Ishikawa (cell line): Measurements from ENCODE around the gene KCNIP4.

Source experiments
- CEBPB ChIP-seq: IDR thresholded peaks from 2 replicates; pipeline ENCODE4 v1.6.1; 2012
- CREB1 ChIP-seq: IDR thresholded peaks from 2 replicates; pipeline ENCODE4 v1.6.1; 2012; ENCODE audit warnings: low read depth
- EGR1 ChIP-seq: IDR thresholded peaks from 2 replicates; pipeline ENCODE4 v1.6.1; 2012
- EP300 ChIP-seq: IDR thresholded peaks from 2 replicates; pipeline ENCODE4 v1.6.1; 2012; ENCODE audit warnings: borderline replicate concordance
- FOXM1 ChIP-seq: IDR thresholded peaks from 2 replicates; pipeline ENCODE4 v1.6.1; 2012; ENCODE audit warnings: low read depth, borderline replicate concordance
- MAX ChIP-seq: IDR thresholded peaks from 2 replicates; pipeline ENCODE4 v1.6.1; 2012
- NFIC ChIP-seq: IDR thresholded peaks from 2 replicates; pipeline ENCODE4 v1.6.1; 2012
- RAD21 ChIP-seq: IDR thresholded peaks from 2 replicates; pipeline ENCODE4 v1.6.1; 2012; ENCODE audit warnings: low read depth
- TAF1 ChIP-seq: IDR thresholded peaks from 2 replicates; pipeline ENCODE4 v1.6.1; 2012; ENCODE audit warnings: low read depth, mild to moderate bottlenecking
- TCF12 ChIP-seq: IDR thresholded peaks from 2 replicates; pipeline ENCODE4 v1.6.1; 2012; ENCODE audit warnings: low read depth
- TEAD4 ChIP-seq: IDR thresholded peaks from 2 replicates; pipeline ENCODE4 v1.6.1; 2012
- USF1 ChIP-seq: IDR thresholded peaks from 2 replicates; pipeline ENCODE4 v1.6.1; 2012
- YY1 ChIP-seq: IDR thresholded peaks from 2 replicates; pipeline ENCODE4 v1.6.1; 2012; ENCODE audit warnings: low read depth
- ZBTB7A ChIP-seq: IDR thresholded peaks from 2 replicates; pipeline ENCODE4 v1.6.1; 2012; ENCODE audit warnings: low read depth
- TF ChIP-seq, protein P1 (sequence below): IDR thresholded peaks from 2 replicates; pipeline ENCODE4 v1.6.1; 2012; ENCODE audit warnings: low read depth, mild to moderate bottlenecking

KCNIP4 gene

DNA sequence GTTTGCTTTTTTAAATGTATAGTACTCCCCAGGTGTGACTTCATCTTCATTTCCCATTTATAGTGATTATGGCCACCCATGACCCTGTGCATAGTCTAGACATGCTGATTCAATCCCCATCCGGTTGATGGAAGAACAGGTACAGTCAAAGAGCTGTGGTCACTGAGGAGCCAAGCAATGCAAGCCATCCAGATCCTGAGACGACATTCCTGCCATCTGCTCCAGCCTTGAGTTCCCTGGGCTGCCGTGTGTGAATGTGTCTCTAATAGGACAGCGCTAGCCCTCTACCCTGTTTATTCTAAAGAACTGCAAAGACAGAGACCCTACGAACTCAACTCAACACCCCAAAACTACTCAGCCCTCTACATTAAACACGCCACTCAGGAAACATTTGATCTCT, 1.7 kb downstream of the KCNIP4 start:
- TF ChIP-seq EGR1, result no peak
- TF ChIP-seq CREB1, result no peak
- no peak for TF ChIP-seq CEBPB
- no peak for TF ChIP-seq NFIC
- TF ChIP-seq FOXM1, result no peak

GRCh38 chr4:21921526-21922180, 26.9 kb downstream of the KCNIP4 start:
- no peak for TF ChIP-seq FOXM1
- TF ChIP-seq NFIC, result no peak
- TF ChIP-seq EP300, result no peak
- TF ChIP-seq RAD21, result no peak
- TF ChIP-seq MAX, result no peak
- no peak for TF ChIP-seq CEBPB
- TF ChIP-seq USF1, result no peak
- no peak for TF ChIP-seq CREB1
- TF ChIP-seq TEAD4, result no peak
- no peak for TF ChIP-seq ZBTB7A
- TF ChIP-seq, protein P1, sequence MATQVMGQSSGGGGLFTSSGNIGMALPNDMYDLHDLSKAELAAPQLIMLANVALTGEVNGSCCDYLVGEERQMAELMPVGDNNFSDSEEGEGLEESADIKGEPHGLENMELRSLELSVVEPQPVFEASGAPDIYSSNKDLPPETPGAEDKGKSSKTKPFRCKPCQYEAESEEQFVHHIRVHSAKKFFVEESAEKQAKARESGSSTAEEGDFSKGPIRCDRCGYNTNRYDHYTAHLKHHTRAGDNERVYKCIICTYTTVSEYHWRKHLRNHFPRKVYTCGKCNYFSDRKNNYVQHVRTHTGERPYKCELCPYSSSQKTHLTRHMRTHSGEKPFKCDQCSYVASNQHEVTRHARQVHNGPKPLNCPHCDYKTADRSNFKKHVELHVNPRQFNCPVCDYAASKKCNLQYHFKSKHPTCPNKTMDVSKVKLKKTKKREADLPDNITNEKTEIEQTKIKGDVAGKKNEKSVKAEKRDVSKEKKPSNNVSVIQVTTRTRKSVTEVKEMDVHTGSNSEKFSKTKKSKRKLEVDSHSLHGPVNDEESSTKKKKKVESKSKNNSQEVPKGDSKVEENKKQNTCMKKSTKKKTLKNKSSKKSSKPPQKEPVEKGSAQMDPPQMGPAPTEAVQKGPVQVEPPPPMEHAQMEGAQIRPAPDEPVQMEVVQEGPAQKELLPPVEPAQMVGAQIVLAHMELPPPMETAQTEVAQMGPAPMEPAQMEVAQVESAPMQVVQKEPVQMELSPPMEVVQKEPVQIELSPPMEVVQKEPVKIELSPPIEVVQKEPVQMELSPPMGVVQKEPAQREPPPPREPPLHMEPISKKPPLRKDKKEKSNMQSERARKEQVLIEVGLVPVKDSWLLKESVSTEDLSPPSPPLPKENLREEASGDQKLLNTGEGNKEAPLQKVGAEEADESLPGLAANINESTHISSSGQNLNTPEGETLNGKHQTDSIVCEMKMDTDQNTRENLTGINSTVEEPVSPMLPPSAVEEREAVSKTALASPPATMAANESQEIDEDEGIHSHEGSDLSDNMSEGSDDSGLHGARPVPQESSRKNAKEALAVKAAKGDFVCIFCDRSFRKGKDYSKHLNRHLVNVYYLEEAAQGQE, result no peak
- TF ChIP-seq EGR1, result no peak

GRCh38 chr4:21915761-21916160, 32.8 kb downstream of the KCNIP4 start:
- TF ChIP-seq ZBTB7A, result no peak
- TF ChIP-seq TEAD4, result no peak
- TF ChIP-seq CREB1, result no peak

DNA sequence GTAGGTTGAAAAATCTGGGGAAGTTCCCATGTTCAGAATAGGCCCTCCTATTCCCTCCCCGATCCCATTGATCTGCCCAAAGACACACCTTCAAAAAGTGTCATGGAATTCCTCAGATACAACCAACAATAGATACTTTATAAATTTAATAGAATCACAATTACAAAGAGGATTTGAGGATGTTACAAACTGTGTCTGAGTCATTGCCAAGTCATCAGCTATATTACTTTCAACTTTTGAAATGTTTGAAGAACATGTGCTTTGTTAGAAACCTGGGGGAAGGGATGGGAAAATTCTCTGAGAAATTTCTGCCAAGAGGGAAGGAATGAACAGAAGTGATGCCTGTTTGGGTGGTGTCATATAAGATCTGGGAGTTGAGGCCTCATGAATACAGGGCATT, 46.7 kb downstream of the KCNIP4 start:
- TF ChIP-seq TEAD4 (no peak), TAF1 (no peak), RAD21 (no peak), CEBPB (no peak), MAX (no peak), CREB1 (no peak), YY1 (no peak), FOXM1 (no peak)

DNA sequence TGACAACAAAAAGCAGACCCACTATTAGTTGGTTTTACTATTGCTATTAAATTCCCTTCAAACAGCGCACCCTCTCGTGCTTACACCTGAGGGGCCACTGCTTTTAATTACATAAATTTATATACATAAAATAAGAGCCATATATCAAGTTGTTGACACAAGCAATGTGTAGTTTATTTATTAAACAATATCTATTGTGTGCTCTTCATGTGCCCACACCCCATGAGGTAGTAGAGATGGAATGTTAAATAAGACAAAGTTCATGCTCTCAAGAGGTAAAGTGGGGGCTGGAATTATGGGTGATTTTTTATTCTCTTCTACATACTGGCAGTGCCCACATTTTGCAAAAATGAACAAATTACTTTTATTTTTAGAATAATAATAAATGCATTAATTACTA, 47.3 kb downstream of the KCNIP4 start:
- no peak for TF ChIP-seq TCF12
- TF ChIP-seq FOXM1, result no peak
- TF ChIP-seq RAD21, result no peak
- TF ChIP-seq CEBPB, result no peak
- no peak for TF ChIP-seq USF1
- TF ChIP-seq, protein P1, result no peak
- TF ChIP-seq TAF1, result no peak
- no peak for TF ChIP-seq CREB1
- TF ChIP-seq YY1, result no peak
- no peak for TF ChIP-seq EGR1
- no peak for TF ChIP-seq NFIC
- no peak for TF ChIP-seq EP300
- TF ChIP-seq MAX, result no peak
- TF ChIP-seq ZBTB7A, result no peak
- TF ChIP-seq TEAD4, result no peak

DNA sequence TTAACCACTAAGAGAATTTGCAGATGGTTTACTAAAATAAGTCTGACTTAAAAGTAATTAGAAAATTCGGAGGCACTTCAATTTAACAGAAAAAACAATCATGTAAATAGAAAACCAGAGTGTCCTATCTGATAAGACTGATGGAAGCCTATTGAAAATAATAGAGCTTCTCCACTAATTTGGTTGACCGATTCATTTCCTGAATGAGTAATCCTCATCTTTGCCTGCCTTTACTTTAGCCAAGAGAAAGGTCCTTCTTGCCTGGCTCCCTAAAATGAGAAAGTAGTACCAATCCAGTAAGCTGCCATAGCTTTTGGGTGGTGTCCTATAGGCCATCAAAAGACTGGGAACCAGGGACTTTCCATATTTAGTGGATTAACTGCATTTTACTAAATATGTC, 48.4 kb downstream of the KCNIP4 start:
- no peak for TF ChIP-seq TCF12
- TF ChIP-seq USF1, result no peak
- no peak for TF ChIP-seq EP300
- no peak for TF ChIP-seq NFIC
- no peak for TF ChIP-seq TEAD4
- no peak for TF ChIP-seq YY1
- no peak for TF ChIP-seq MAX
- TF ChIP-seq CREB1, result no peak
- TF ChIP-seq TAF1, result no peak
- TF ChIP-seq FOXM1, result no peak
- TF ChIP-seq RAD21, result no peak
- no peak for TF ChIP-seq ZBTB7A
- TF ChIP-seq, protein P1, result no peak
- TF ChIP-seq EGR1, result no peak
- TF ChIP-seq CEBPB, result no peak
